Memory B cell (primary cell): Measurements from ENCODE around the gene PIGO.
A peak's percentile ranks its signal among the peaks of the same experiment; 100 is the strongest.

ENCODE experiments used
- ATAC-seq: fragments of 150-1000 bp; cut with Tn5 transposase; 2 replicates; pipeline ENCODE4 v1.10.0; 2021; ENCODE audit warnings: low read depth, mild to moderate bottlenecking, moderate library complexity
- DNase-seq, 2 donors: peaks; one replicate each; pipeline ENCODE4 v3.0.0; 2022; ENCODE audit warnings: low spot score in 2 of 2
- H3K27ac Mint-ChIP-seq: one replicate; pipeline ENCODE4 v1.8.0; 2022; ENCODE audit warnings: mild to moderate bottlenecking, moderate library complexity, mixed read lengths
- H3K27me3 Mint-ChIP-seq: one replicate; pipeline ENCODE4 v1.8.0; 2022; ENCODE audit warnings: mixed read lengths
- H3K36me3 Mint-ChIP-seq: one replicate; pipeline ENCODE4 v1.8.0; 2022; ENCODE audit warnings: mild to moderate bottlenecking, mixed read lengths
- H3K4me1 Mint-ChIP-seq: one replicate; pipeline ENCODE4 v1.8.0; 2022; ENCODE audit warnings: mixed read lengths
- H3K4me3 Mint-ChIP-seq: one replicate; pipeline ENCODE4 v1.8.0; 2022; ENCODE audit warnings: mild to moderate bottlenecking, moderate library complexity, mixed read lengths
- H3K9me3 Mint-ChIP-seq: one replicate; pipeline ENCODE4 v1.8.0; 2022; ENCODE audit warnings: mixed read lengths

The PIGO gene

DNA sequence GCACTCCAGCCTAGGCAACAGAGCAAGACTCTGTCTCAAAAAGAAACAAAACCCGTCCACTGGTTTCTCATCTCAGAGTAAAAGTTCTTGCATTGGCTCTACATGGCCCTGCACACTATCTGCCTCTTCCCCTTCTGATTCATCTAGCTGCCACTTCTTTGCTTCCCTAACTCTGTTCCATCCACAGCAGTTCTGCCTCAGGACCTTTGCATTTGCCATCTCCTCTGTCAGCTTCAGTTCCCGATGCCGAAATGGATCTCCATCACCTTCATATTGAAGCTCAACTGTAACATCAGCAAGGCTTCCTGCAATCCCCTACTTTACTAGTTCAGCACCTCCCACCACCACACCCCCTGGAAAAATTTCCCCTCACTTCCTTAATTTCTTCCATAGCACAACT is 1.2 kb upstream of the PIGO start:
- Mint-ChIP-seq H3K36me3 (peaks cover 11% of the 10 kb centered on the region), H3K4me3 (peak overlapping the region; percentile 7), H3K4me1 (peaks cover 32% of the 10 kb centered on the region), H3K27me3 (no peaks in the 10 kb centered on the region), H3K27ac (no peak overlapping the region), H3K9me3 (no peaks in the 10 kb centered on the region)
- no peak for ATAC-seq
- DNase-seq = no peak

GRCh38 chr9:35091536-35091935 is 4.9 kb downstream of the PIGO start:
- Mint-ChIP-seq H3K36me3 (peaks cover 23% of the 10 kb centered on the region), H3K9me3 (no peaks in the 10 kb centered on the region), H3K27ac (no peak overlapping the region), H3K4me1 (peaks cover 15% of the 10 kb centered on the region), H3K27me3 (no peaks in the 10 kb centered on the region), H3K4me3 (no peak overlapping the region)
- DNase-seq (no peak), ATAC-seq (no peak)

GRCh38 chr9:35089434-35089833 is 7.0 kb downstream of the PIGO start:
- DNase-seq (no peak), ATAC-seq (no peak)
- H3K9me3 Mint-ChIP-seq = no peaks in the 10 kb centered on the region
- peaks cover 25% of the 10 kb centered on the region for H3K36me3 Mint-ChIP-seq
- no peak overlapping the region for H3K4me3 Mint-ChIP-seq
- H3K27me3 Mint-ChIP-seq = no peaks in the 10 kb centered on the region
- H3K4me1 Mint-ChIP-seq = peaks cover under 1% of the 10 kb centered on the region
- no peak overlapping the region for H3K27ac Mint-ChIP-seq

DNA sequence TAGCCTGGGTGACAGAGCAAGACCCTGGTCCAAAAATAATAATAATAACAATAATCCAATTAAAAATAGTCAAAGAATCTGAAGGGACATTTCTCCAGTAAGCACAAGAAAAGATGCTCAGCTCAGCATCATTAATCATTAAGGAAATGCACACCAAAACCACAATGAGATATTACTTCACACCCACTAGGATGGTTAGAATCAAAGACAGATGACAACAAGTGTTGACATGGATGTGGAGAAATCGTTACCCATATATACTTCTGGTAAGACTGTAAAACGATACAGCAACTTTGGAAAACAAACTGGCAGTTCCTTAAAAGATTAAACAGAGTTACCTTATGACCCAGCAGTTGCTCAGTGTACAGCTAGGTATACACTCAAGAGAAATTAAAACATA is 11.3 kb downstream of the PIGO start:
- Mint-ChIP-seq H3K27ac (no peak overlapping the region), H3K27me3 (no peaks in the 10 kb centered on the region), H3K36me3 (peaks cover 11% of the 10 kb centered on the region), H3K4me3 (no peak overlapping the region), H3K9me3 (no peaks in the 10 kb centered on the region), H3K4me1 (peaks cover 1% of the 10 kb centered on the region)
- DNase-seq = no peak
- ATAC-seq = no peak

DNA sequence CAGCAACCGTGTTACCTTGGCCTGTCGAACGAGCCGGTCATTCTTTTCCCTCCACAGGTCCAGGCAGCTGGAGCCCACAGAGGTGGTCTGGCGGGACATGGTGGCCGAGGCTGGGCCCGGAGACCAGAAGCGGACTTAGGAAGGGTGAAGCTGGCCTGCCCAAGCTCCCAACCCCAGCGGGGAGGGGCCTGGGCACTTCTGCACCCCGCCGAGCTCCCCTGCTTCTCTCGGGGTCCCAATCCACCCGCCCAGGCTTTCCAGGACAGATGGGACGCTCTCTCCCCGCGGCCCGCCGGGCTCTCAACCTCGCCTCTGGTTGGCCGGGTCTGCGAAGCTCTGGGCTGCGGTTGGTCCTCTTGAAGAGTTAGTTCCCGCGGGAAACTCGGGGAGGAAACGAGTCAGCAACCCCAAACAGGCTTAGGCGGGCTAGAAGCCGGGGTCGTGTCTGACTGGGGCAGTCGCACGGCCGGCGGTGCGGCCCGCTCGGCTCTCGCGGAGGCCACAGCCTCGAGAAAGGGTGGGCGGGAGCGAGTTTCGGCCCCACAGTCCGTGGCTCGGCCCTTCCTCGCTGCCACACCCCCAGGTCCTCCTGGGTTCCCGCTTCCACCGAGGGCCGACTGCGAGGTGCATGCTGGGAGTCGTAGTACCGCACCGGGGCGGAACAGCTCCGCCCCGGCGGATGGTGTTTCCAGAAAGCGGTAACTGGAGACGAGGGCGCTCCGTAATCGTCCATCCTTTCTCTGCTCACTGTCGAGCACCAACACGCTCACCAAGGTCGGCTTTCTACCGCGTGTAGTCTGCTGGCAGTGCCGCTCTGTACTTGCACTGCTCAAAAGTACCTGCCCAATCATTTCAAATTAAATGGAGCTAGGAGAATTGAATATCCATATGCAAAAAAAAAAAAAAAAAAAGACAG is 16.7 kb downstream of the PIGO start, which contains the start of gene FANCG:
TSS of gene FANCG (minus strand) at position 517 of the 916 bp plus-strand sequence. CDS start at position 99, 418 bp downstream.
- H3K36me3 Mint-ChIP-seq = peaks cover 5% of the 10 kb centered on the region
- DNase-seq (peak; percentile 63 to 71), ATAC-seq (peak; percentile 96)
- peaks cover 8% of the 10 kb centered on the region for H3K4me1 Mint-ChIP-seq
- no peaks in the 10 kb centered on the region for H3K27me3 Mint-ChIP-seq
- H3K27ac Mint-ChIP-seq = peak within 1 kb of the TSS; percentile 75
- H3K9me3 Mint-ChIP-seq = no peaks in the 10 kb centered on the region
- H3K4me3 Mint-ChIP-seq = peak within 1 kb of the TSS; percentile 93

- no peaks in the 10 kb centered on the region for H3K9me3 Mint-ChIP-seq
- H3K36me3 Mint-ChIP-seq = peaks cover 5% of the 10 kb centered on the region
- H3K27me3 Mint-ChIP-seq = no peaks in the 10 kb centered on the region
- peaks cover 8% of the 10 kb centered on the region for H3K4me1 Mint-ChIP-seq
- no peak overlapping the region for H3K27ac Mint-ChIP-seq
- peak overlapping the region; percentile 93 for H3K4me3 Mint-ChIP-seq
- ATAC-seq = no peak
- DNase-seq = no peak
These were observed 17.4 kb downstream of the PIGO start for GRCh38 chr9:35079041-35079425.

DNA sequence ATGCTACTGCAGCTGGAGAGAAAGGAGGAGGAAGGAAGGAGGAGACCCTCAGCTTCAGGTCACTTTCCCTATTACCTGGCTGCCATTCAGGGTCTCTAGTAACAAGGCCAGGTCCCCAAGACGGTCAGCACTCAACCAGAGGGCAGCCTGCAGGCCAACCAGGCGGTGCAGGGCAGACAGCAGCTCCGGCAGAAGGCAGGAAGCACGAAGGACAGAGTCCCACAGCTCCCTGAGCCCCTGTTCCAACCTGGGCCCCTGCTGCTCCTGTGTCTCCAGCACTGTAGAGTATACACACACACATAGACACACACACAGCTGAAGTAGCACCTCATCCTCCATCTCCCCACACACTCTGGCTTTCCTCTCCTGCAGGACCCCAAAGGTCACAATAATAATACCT is 18.3 kb downstream of the PIGO start:
- H3K4me1 Mint-ChIP-seq = peaks cover 8% of the 10 kb centered on the region

DNA sequence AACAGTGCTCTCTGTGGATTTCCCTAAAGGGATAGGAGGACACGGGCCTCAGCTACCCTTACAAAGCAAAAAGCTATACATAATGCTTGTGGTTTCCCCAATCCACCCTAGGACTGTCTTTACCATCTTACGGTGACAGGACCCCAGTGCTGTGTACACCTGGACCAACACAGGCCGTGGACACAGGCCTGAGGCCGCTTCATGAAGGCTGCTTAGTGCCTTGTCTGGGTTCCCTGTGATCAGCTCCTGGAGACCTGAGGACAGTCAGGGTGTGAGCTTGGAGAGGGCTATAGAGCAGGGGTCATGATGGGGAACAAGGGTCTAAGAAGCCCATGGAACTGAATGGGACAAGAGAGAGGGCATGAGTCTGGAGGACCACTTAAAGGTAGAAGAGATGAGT is 19.5 kb downstream of the PIGO start:
- H3K36me3 Mint-ChIP-seq = peaks cover 5% of the 10 kb centered on the region
- H3K4me3 Mint-ChIP-seq = no peak overlapping the region
- no peak overlapping the region for H3K27ac Mint-ChIP-seq
- H3K9me3 Mint-ChIP-seq = no peaks in the 10 kb centered on the region
- DNase-seq = no peak
- H3K27me3 Mint-ChIP-seq = no peaks in the 10 kb centered on the region
- no peak for ATAC-seq
- H3K4me1 Mint-ChIP-seq = peaks cover 11% of the 10 kb centered on the region

More for the DNA sequence above, 18.3 kb downstream of the PIGO start:
- Mint-ChIP-seq H3K27ac (no peak overlapping the region), H3K36me3 (peaks cover 5% of the 10 kb centered on the region), H3K9me3 (no peaks in the 10 kb centered on the region), H3K27me3 (no peaks in the 10 kb centered on the region), H3K4me3 (peak overlapping the region; percentile 50)
- DNase-seq = no peak
- ATAC-seq = no peak

DNA sequence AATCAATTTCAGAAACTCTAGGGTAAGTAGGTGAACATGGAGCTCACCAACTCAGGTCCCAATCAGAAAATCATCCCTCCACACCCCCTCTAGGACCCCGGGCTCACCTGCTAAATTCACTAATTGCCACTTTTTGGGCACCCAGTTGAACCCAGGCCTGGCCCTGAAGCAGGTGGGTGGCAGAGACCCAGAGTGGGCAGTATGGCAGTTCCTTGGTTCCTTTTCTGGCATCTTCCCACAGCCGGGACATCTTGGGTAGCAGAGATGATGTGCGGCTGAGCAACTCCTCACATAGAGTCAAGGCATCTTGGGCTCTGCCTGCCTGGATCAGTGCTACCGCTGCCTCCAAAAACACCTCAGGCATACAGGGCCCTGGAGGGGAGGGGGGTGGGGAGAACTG is 21.0 kb downstream of the PIGO start:
- no peak overlapping the region for H3K4me3 Mint-ChIP-seq
- ATAC-seq (no peak), DNase-seq (no peak)
- no peaks in the 10 kb centered on the region for H3K9me3 Mint-ChIP-seq
- H3K4me1 Mint-ChIP-seq = peaks cover 16% of the 10 kb centered on the region
- H3K27ac Mint-ChIP-seq = no peak overlapping the region
- H3K27me3 Mint-ChIP-seq = no peaks in the 10 kb centered on the region
- H3K36me3 Mint-ChIP-seq = peaks cover 8% of the 10 kb centered on the region

DNA sequence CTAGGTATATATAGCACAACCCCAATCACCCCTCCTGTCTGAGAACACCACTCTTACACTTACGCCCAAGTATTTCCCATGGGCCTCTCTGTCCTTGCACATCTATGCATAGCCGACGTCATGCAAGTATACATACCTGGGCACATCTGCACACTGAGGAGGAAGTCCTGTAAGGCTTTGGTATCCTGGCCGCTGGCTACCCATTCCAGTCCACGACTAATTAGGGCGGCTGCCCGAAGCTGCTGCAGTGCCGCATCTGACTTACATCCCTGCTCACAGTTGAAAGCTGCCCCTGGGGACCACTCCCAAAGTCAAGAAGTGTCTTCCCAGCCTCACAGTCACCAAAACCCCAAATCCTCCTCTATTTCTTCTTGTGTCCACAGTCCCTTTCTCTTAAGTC is 21.6 kb downstream of the PIGO start:
- H3K4me1 Mint-ChIP-seq = peaks cover 18% of the 10 kb centered on the region
- no peak for ATAC-seq
- H3K27ac Mint-ChIP-seq = no peak overlapping the region
- no peaks in the 10 kb centered on the region for H3K9me3 Mint-ChIP-seq
- H3K4me3 Mint-ChIP-seq = no peak overlapping the region
- H3K36me3 Mint-ChIP-seq = peaks cover 8% of the 10 kb centered on the region
- H3K27me3 Mint-ChIP-seq = no peaks in the 10 kb centered on the region
- DNase-seq = no peak

DNA sequence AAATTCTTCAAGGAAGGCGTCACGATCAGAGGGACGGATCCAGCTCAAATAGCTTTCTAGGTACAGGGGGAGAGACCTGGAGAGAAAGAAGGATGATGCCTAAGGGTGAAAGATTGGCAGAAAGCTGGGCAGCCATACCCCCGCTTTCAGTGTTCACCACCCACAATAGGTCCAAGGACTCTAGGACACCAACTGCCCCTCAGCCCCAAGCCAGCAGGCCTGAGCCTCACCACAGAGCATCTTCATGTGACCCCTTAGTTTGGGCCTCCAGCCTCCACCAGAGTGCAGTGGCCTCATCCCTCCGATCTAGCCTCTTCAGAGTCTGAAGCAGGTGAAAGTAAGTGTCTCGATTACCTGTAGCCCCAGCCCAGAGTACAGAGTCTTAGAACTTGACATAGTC is 22.2 kb downstream of the PIGO start:
- peaks cover 21% of the 10 kb centered on the region for H3K4me1 Mint-ChIP-seq
- H3K36me3 Mint-ChIP-seq = peaks cover 8% of the 10 kb centered on the region
- no peaks in the 10 kb centered on the region for H3K27me3 Mint-ChIP-seq
- no peak for DNase-seq
- H3K9me3 Mint-ChIP-seq = no peaks in the 10 kb centered on the region
- ATAC-seq = no peak
- no peak overlapping the region for H3K27ac Mint-ChIP-seq
- no peak overlapping the region for H3K4me3 Mint-ChIP-seq

DNA sequence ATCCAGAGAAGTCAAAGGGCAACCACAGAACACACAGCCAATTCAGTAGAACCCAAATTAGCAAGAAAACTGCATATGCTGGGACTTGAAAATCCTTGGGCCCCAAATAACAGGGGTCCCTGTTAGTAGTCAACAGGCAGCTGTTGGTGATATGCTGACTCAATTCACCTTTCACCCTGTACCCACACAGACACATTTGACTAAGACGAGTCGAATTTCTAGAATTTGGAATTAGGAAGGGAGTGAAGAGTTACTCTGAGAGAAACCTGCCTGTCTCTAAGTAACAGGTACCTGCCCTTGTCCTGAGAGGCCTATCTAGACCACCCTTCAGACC is 23.1 kb downstream of the PIGO start:
- no peak for ATAC-seq
- Mint-ChIP-seq H3K9me3 (no peaks in the 10 kb centered on the region), H3K4me3 (peak overlapping the region; percentile 85), H3K27me3 (no peaks in the 10 kb centered on the region), H3K27ac (peak overlapping the region; percentile 86), H3K4me1 (peaks cover 23% of the 10 kb centered on the region), H3K36me3 (peaks cover 11% of the 10 kb centered on the region)
- DNase-seq = no peak

DNA sequence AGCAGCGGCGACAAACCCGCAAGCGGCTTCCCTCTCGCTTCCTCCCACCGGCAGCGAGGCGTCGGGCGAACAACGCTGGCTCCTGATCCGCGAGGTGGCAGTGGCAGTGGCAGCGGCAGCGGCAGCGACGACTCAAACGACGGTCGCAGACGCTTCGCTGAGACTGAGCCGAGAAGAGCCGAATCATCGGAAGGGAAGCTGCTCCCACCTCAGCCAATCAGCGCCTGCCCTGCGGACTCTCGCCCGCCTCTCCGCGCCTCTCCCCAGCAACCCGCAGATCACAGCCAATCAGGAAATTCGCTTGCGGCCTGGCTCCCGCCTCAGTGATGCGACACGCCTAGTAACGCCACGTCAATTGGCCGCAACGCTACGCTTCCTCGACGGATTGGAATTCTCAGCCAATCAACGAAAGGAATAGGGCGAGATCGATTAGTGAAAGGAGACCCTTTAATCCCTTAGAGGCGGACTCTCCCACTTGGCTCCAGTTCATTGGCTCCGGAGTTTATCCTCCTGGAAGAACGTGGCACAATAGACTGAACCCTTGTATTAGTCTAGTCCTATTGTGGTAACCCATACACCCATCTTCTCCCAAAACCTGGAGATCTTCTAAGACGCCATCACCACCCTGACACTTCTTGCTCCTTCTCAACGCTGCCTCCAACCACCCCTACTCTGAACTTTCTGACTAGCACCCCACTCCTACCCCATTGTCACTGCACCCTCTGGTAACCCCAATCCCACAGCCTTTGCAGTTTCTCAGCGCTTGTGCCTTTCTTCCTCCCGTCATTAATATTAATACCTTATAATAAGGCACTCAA is 23.7 kb downstream of the PIGO start, which contains the start of gene VCP:
TSS of gene VCP (minus strand) at position 165 of the 818 bp plus-strand sequence. CDS start 272 bp downstream, outside the sequence.
- Mint-ChIP-seq H3K4me1 (peaks cover 27% of the 10 kb centered on the region), H3K27ac (peak within 1 kb of the TSS; percentile 86), H3K36me3 (peaks cover 16% of the 10 kb centered on the region), H3K9me3 (no peaks in the 10 kb centered on the region), H3K27me3 (no peaks in the 10 kb centered on the region), H3K4me3 (peak within 1 kb of the TSS; percentile 85)
- ATAC-seq (peak; percentile 86), DNase-seq (peak in 1 of 2 donors; percentile 97)

DNA sequence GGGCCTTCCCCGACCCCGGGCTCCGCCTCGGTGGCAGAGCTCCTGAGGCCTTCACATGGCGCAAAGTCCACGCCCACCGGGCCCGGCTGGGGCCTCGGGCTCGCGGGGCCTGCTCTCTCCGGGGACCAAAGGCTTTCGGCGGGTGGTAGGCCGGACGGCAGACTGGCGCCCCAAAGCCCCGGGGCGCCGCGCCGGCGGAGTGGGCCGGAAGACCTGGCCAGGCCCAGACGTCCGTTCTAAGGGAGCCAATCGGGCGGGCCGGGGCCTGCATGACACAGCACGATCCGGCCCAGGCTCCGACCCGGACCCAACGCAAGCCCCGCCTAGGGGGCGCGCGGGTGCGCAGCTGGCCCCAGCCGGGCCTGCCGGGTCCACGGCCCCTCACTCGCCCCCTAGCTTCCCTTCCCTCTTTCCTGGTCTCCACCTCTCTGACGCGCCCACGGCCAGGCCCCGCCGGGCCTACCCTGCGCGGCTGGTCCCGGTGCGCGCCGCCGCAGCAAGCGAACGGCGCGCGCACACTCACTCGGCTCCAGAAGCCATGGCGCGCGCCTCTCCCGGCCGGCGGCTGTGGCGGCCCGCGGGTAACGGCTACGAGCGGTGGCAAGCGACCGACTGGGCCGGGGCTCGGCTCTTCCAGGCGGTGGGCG is 24.5 kb downstream of the PIGO start:
- H3K36me3 Mint-ChIP-seq = peaks cover 22% of the 10 kb centered on the region
- no peaks in the 10 kb centered on the region for H3K9me3 Mint-ChIP-seq
- H3K4me1 Mint-ChIP-seq = peaks cover 29% of the 10 kb centered on the region
- peak overlapping the region; percentile 85 for H3K4me3 Mint-ChIP-seq
- DNase-seq (peak; percentile 62 to 87), ATAC-seq (peak; percentile 51)
- peak overlapping the region; percentile 86 for H3K27ac Mint-ChIP-seq
- H3K27me3 Mint-ChIP-seq = no peaks in the 10 kb centered on the region
